Lower leg skin (tissue), 4 donors: ENCODE measurements around the gene LRRC15. TPM values are rescaled to one million over a fixed set of nuclear protein-coding genes. Genes with fewer than 3 reads are reported as not detected.
A peak's percentile ranks its signal among the peaks of the same experiment; 100 is the strongest.

Experiments used
- DNase-seq, 2 donors: peaks; one replicate each; pipeline ENCODE4 v3.0.0-alpha.2; 2019; ENCODE audit warnings: low spot score in 2 of 2
- H3K4me3 ChIP-seq: fragments of 200-600 bp; sonication (generic); 2 replicates; pipeline ENCODE4 v1.5.1; 2017; ENCODE audit warnings: mild to moderate bottlenecking, low read depth; ENCODE audit not compliant: poor library complexity, severe bottlenecking
- CTCF ChIP-seq, 3 donors: fragments of 450-650 bp; IDR thresholded peaks; one replicate each; pipeline ENCODE4 v1.5.1; 2016; ENCODE audit warnings: antibody characterized with exemption in 3 of 3, mild to moderate bottlenecking in 3 of 3, moderate library complexity in 2 of 3
- POLR2A ChIP-seq, 2 donors: fragments of 450-650 bp; IDR thresholded peaks; one replicate each; pipeline ENCODE4 v1.6.1; 2016 to 2017; ENCODE audit warnings: antibody characterized with exemption in 2 of 2, mild to moderate bottlenecking in 1 of 2, moderate library complexity in 1 of 2
- WGBS, 2 donors: methylation state at CpG; one replicate each; pipeline ENCODE4 v1.1.5; 2018; 5-methylcytosine and 5-hydroxymethylcytosine counted together
- intact Hi-C: fragments of 100-400 bp; cut with DNase I; formaldehyde crosslinking; loops from one replicate; pipeline ENCODE4 v1.15.0; 2023; ENCODE audit warnings: low total_unique reads
- total RNA-seq, 4 donors: library from RNA; depleted of rRNA; stranded (reverse); fragments of >200 nt; gene quantifications; one replicate each; pipeline ENCODE4 v1.1.0, GENCODE V29; 2016

LRRC15 gene
- total RNA-seq, 4 donors from 2014 or later, result 0.08 to 21.0 (median 0.63) TPM

DNA sequence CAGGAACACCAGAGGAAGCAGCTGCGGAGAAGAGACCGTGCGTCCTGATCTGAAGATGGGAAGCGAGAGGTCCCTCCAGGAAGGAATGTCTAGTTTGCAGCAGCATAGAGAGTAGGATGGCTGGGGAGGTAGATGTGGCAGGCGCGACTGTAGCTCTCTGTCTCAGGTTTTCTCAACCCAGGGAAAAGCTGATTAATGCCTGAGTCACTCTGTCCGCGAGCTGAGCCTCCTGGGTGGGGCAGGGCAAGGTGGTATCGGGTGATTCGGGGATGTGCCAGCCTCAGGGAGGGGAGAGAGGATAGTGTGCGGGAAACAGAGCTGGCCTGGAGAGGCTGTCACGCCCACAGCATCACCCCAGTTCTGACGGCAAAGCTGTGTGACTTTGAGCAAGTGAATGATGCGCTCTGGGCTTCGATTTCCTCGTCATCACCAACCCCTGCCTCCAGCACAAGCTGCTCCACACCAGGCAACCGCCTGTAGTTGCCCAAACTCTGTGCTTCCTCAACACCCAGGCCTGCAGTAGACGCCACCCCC is 46.8 kb downstream of the LRRC15 start:
- DNase-seq, result peak in 1 of 2 donors; percentile 45
- intact Hi-C loops, result no loop called here
- TF ChIP-seq CTCF (IDR thresholded peaks at IDR 0.05), result no peak
- TF ChIP-seq POLR2A (IDR thresholded peaks at IDR 0.05), result no peak
- no peak overlapping the region for H3K4me3 ChIP-seq
- WGBS, 2 donors, result 51 to 56% methylated on average over 17 to 18 of the region's 18 CpGs

GRCh38 chr3:194321693-194322640 is 47.6 kb downstream of the LRRC15 start:
- 79 to 85% methylated on average over 25 to 26 of the region's 26 CpGs for WGBS, 2 donors
- no peak for DNase-seq
- no peak overlapping the region for H3K4me3 ChIP-seq
- intact Hi-C loops, result no loop called here
- no peak for TF ChIP-seq POLR2A (IDR thresholded peaks at IDR 0.05)
- TF ChIP-seq CTCF (IDR thresholded peaks at IDR 0.05), result no peak

GRCh38 chr3:194320744-194321243 is 48.7 kb downstream of the LRRC15 start:
- TF ChIP-seq POLR2A (IDR thresholded peaks at IDR 0.05), result no peak
- TF ChIP-seq CTCF (IDR thresholded peaks at IDR 0.05), result no peak
- DNase-seq, result no peak
- whole genome bisulfite sequencing, 2 donors, result 79 to 84% methylated on average over 10 of the region's 10 CpGs
- H3K4me3 ChIP-seq, result no peak overlapping the region
- intact Hi-C loops, result no loop called here

DNA sequence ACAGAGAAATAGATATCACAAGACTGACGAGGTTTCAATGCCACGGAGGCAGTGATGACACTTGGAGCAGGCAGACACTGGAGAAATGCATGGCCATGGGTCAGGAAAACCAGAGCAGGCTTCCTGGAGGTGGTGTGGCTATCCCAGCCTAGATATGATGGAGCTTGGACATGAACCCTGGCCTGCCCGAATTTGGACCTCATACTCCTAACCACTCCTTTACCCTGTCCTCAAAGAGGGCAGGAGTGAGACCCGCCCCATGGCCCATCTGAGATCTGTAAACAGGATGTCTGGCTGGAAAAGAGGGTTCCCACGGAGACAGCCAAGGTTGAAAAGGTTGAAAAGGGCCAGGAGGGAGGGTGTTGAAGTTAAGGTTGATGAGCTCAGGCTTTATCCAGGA is 49.4 kb downstream of the LRRC15 start:
- intact Hi-C loops, result no loop called here
- no peak for TF ChIP-seq CTCF (IDR thresholded peaks at IDR 0.05)
- 84 to 91% methylated on average over 5 of the region's 5 CpGs for WGBS, 2 donors
- DNase-seq, result no peak
- H3K4me3 ChIP-seq, result no peak overlapping the region

DNA sequence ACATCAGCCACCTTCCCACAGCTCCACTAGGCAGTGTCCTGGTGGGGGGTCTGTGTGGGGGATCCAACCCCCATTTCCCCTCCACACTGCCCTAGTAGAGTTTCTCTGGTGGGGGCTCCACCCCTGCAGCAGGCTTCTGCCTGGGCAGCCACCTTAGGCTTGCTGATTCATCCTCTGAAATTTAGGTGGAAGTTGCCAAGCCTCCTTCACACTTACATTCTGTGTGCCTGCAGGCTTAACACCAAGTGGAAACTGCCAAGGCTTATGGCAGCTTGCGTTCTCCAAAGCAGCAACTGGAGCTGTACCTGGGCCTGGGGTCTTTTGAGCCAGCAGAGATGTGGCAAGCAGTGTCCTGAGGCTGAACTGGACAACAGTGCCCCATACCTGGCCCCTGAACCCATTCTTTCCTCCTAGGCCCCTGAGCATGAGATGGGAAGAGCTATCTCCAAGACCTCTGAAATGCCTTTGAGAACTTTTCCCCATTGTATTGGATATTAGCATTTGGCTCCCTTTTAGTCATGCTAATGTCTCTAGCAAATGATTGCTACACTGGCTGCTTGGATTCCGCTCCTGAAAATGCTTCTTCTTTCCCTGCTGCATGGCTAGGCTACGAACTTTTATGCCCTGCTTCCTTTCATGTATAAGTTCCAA is 50.9 kb downstream of the LRRC15 start:
- no peak for DNase-seq
- TF ChIP-seq POLR2A (IDR thresholded peaks at IDR 0.05) (no peak), CTCF (IDR thresholded peaks at IDR 0.05) (no peak)
- intact Hi-C loops, result loop anchor here (5.0 to 10.0 kb wide), 3 partner anchors 184 to 654 kb away; partner anchors contain the start of gene HES1
- H3K4me3 ChIP-seq, result no peak overlapping the region
- 74 to 90% methylated on average over 3 of the region's 3 CpGs for WGBS, 2 donors
